Neural progenitor cell (in vitro differentiated cells): ENCODE results near the gene NADSYN1.

Experiments
- EZH2 ChIP-seq: fragments of 200-600 bp; sonication (generic); IDR thresholded peaks from 2 replicates; pipeline ENCODE4 v1.6.1; 2017; ENCODE audit warnings: antibody characterized with exemption, mild to moderate bottlenecking, moderate library complexity
- EZH2phosphoT487 ChIP-seq: fragments of 200-600 bp; sonication (generic); IDR thresholded peaks from 2 replicates; pipeline ENCODE4 v1.6.1; 2017; ENCODE audit warnings: antibody characterized with exemption
- TF ChIP-seq, protein P1 (sequence below): fragments of 200-600 bp; sonication (generic); IDR thresholded peaks from 2 replicates; pipeline ENCODE4 v1.5.1; 2017; ENCODE audit warnings: antibody characterized with exemption, mild to moderate bottlenecking

DNA sequence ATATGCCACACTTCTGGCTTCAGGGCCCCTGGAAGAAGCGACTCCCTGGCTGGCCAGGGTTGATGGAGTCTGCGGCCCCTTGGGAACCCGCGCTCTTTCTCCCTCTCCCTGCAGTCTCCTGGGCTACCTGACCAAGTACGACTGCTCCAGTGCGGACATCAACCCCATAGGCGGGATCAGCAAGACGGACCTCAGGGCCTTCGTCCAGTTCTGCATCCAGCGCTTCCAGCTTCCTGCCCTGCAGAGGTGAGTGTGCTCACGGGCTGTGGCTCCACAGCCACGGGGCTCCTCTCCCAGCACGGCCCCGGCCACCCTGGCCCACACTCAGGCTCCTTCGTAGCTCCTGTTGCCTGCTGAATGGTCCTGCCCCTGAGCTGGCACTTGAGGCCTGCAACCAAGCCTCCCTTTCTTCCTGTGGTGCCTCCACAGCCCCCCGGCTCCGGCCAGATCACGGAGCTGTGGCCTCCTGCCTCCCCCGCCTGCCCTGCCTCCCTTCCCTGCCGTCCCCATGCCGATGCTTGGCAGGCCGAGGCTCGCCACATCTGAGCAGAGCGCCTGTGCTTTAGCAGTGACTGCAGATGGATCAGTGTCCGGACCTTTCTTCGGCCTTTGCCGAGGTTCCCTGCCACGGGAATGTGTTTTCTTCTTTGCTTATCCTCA is 37.9 kb downstream of the NADSYN1 start:
- TF ChIP-seq, protein P1, sequence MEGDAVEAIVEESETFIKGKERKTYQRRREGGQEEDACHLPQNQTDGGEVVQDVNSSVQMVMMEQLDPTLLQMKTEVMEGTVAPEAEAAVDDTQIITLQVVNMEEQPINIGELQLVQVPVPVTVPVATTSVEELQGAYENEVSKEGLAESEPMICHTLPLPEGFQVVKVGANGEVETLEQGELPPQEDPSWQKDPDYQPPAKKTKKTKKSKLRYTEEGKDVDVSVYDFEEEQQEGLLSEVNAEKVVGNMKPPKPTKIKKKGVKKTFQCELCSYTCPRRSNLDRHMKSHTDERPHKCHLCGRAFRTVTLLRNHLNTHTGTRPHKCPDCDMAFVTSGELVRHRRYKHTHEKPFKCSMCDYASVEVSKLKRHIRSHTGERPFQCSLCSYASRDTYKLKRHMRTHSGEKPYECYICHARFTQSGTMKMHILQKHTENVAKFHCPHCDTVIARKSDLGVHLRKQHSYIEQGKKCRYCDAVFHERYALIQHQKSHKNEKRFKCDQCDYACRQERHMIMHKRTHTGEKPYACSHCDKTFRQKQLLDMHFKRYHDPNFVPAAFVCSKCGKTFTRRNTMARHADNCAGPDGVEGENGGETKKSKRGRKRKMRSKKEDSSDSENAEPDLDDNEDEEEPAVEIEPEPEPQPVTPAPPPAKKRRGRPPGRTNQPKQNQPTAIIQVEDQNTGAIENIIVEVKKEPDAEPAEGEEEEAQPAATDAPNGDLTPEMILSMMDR = no peak
- TF ChIP-seq EZH2 (no peak), EZH2phosphoT487 (no peak)
